ENCODE data around the gene NDUFA13. TPM values are rescaled to one million over a fixed set of nuclear protein-coding genes. Genes with fewer than 3 reads are reported as not detected.

The NDUFA13 gene
- total RNA-seq, 1 donor from 2014 or later, result 47.9 TPM

GRCh38 chr19:19475015-19475765 lies 40.8 kb upstream of the NDUFA13 start:
- Histone ChIP-seq H3K36me3 (no peaks in the 10 kb centered on the region), H3K27ac (no peak overlapping the region), H3K27me3 (no peaks in the 10 kb centered on the region), H3K9me3 (no peaks in the 10 kb centered on the region), H3K4me1 (peaks cover 34% of the 10 kb centered on the region), H3K4me3 (no peak overlapping the region)
- no peak for DNase-seq (ENCODE audit: extremely low spot score in 2 of 2)
- intact Hi-C loops (cut with DNase I), result no loop called here
- TF ChIP-seq POLR2A (IDR thresholded peaks at IDR 0.05) (no peak), POLR2AphosphoS5 (IDR thresholded peaks at IDR 0.05; ENCODE audit: insufficient read depth in 1 of 2, low read depth in 1 of 2) (no peak)
- TF ChIP-seq, protein P1, sequence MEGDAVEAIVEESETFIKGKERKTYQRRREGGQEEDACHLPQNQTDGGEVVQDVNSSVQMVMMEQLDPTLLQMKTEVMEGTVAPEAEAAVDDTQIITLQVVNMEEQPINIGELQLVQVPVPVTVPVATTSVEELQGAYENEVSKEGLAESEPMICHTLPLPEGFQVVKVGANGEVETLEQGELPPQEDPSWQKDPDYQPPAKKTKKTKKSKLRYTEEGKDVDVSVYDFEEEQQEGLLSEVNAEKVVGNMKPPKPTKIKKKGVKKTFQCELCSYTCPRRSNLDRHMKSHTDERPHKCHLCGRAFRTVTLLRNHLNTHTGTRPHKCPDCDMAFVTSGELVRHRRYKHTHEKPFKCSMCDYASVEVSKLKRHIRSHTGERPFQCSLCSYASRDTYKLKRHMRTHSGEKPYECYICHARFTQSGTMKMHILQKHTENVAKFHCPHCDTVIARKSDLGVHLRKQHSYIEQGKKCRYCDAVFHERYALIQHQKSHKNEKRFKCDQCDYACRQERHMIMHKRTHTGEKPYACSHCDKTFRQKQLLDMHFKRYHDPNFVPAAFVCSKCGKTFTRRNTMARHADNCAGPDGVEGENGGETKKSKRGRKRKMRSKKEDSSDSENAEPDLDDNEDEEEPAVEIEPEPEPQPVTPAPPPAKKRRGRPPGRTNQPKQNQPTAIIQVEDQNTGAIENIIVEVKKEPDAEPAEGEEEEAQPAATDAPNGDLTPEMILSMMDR (IDR thresholded peaks at IDR 0.05), result no peak

GRCh38 chr19:19475849-19476828 lies 39.9 kb upstream of the NDUFA13 start:
- TF ChIP-seq, protein P1 (IDR thresholded peaks at IDR 0.05), result no peak
- TF ChIP-seq POLR2A (IDR thresholded peaks at IDR 0.05), result no peak
- TF ChIP-seq POLR2AphosphoS5 (IDR thresholded peaks at IDR 0.05; ENCODE audit: insufficient read depth in 1 of 2, low read depth in 1 of 2), result no peak
- no peak overlapping the region for H3K27ac ChIP-seq
- peaks cover 34% of the 10 kb centered on the region for H3K4me1 ChIP-seq

GRCh38 chr19:19477705-19478383 lies 38.2 kb upstream of the NDUFA13 start:
- H3K4me1 ChIP-seq, result peaks cover 41% of the 10 kb centered on the region
- no peaks in the 10 kb centered on the region for H3K9me3 ChIP-seq
- TF ChIP-seq POLR2A (IDR thresholded peaks at IDR 0.05) (no peak), POLR2AphosphoS5 (IDR thresholded peaks at IDR 0.05; ENCODE audit: insufficient read depth in 1 of 2, low read depth in 1 of 2) (no peak)
- TF ChIP-seq, protein P1 (IDR thresholded peaks at IDR 0.05), result no peak
- peaks cover 0 to 7% of the 10 kb centered on the region in 2 donors for H3K36me3 ChIP-seq
- no peak overlapping the region for H3K4me3 ChIP-seq
- intact Hi-C loops (cut with DNase I), result no loop called here
- no peak overlapping the region for H3K27ac ChIP-seq
- no peaks in the 10 kb centered on the region for H3K27me3 ChIP-seq
- no peak for DNase-seq (ENCODE audit: extremely low spot score in 2 of 2)

More at GRCh38 chr19:19475849-19476828, 39.9 kb upstream of the NDUFA13 start:
- no peaks in the 10 kb centered on the region for H3K9me3 ChIP-seq
- H3K4me3 ChIP-seq, result no peak overlapping the region
- intact Hi-C loops (cut with DNase I), result no loop called here
- H3K36me3 ChIP-seq, result no peaks in the 10 kb centered on the region
- no peak for DNase-seq (ENCODE audit: extremely low spot score in 2 of 2)
- H3K27me3 ChIP-seq, result no peaks in the 10 kb centered on the region

DNA sequence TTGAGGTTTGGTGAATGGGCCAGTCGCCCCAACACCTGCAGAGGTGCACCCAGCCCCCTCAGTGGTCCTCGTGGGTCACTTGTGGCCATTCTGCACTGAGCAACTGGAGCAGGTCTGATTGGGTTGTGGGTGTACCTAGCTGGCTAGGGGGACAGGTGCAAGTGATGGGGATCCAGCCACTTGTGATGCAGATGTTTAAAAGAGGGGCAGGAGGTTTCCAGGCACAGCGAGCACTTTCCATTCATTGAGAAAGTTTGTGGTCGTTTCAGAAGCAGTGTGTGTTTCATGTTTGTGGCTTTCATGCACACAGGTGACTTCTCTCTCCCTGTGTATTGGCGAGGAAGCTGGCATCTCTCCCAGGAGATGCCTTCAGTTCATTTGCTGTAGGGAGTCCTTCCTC lies 35.3 kb upstream of the NDUFA13 start:
- TF ChIP-seq POLR2AphosphoS5 (IDR thresholded peaks at IDR 0.05; ENCODE audit: insufficient read depth in 1 of 2, low read depth in 1 of 2), result no peak
- TF ChIP-seq POLR2A (IDR thresholded peaks at IDR 0.05), result no peak
- TF ChIP-seq, protein P1 (IDR thresholded peaks at IDR 0.05), result no peak
- Histone ChIP-seq H3K4me1 (peaks cover 29% of the 10 kb centered on the region), H3K9me3 (no peaks in the 10 kb centered on the region), H3K4me3 (no peak overlapping the region), H3K36me3 (peaks cover 0 to 7% of the 10 kb centered on the region in 2 donors), H3K27me3 (no peaks in the 10 kb centered on the region), H3K27ac (no peak overlapping the region)
- intact Hi-C loops (cut with DNase I), result loop anchor here (10.0 kb wide), 1 partner anchor 76 kb away; the partner anchor contains the start of gene GATAD2A
- DNase-seq (ENCODE audit: extremely low spot score in 2 of 2), result no peak
